Neutrophil (primary cell): ENCODE results near the gene SMAD2.
"Not testable (repeated sequence)": the region's sequence is repeated elsewhere in the genome, so short reads cannot be mapped to it uniquely, and the experiment has no call there.

Experiments used
- H3K27ac ChIP-seq: fragments of 200-600 bp; sonication (generic); 2 replicates; pipeline ENCODE4 v1.5.1; 2016; ENCODE audit warnings: mild to moderate bottlenecking, moderate library complexity
- H3K27me3 ChIP-seq: fragments of 200-600 bp; sonication (generic); 2 replicates; pipeline ENCODE4 v1.6.0; 2016; ENCODE audit warnings: mild to moderate bottlenecking
- H3K36me3 ChIP-seq: fragments of 200-600 bp; sonication (generic); 2 replicates; pipeline ENCODE4 v1.5.1; 2017
- H3K4me1 ChIP-seq, 2 experiments: fragments of 200-600 bp in 1 of 2; sonication (generic) in 1 of 2; 1 replicate in 1 of 2; 2 replicates in 1 of 2; pipeline versions ENCODE4 v1.5.1 to v1.6.1; 2013 to 2016; ENCODE audit warnings: low read depth in 1 of 2, low read length in 1 of 2, mild to moderate bottlenecking in 1 of 2, moderate library complexity in 1 of 2; ENCODE audit not compliant: control insufficient read depth in 1 of 2, insufficient read depth in 1 of 2
- H3K4me3 ChIP-seq, 2 experiments: fragments of 200-600 bp in 1 of 2; sonication (generic) in 1 of 2; 1 replicate in 1 of 2; 2 replicates in 1 of 2; pipeline ENCODE4 v1.5.1; 2013 to 2016; ENCODE audit warnings: low read depth in 1 of 2, low read length in 1 of 2, mild to moderate bottlenecking in 1 of 2, moderate library complexity in 1 of 2
- H3K9me3 ChIP-seq: fragments of 200-600 bp; sonication (generic); 2 replicates; pipeline ENCODE4 v1.5.1; 2016
- CTCF ChIP-seq: fragments of 200-600 bp; sonication (generic); IDR thresholded peaks from 2 replicates; pipeline ENCODE4 v1.5.1; 2016; ENCODE audit warnings: antibody characterized with exemption

The SMAD2 gene

DNA sequence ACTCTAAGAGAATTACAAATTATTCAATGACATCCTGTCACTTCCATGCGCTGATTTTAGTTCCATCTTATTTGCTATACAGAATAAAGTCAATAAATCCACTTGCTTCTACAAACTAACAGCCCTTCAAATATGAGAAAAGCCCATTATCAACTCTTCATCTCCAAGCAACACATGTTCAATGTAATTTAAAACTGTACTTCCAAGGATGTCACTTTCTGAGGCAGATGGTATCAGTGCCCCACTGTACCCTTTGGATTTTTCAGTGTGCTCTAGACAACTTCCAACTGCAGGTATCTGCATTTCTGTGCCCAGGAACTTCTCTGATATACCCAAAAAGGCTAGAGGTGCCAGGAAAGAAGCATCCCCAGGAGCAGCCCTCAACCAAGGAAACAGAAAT lies 87.6 kb downstream of the SMAD2 start:
- Histone ChIP-seq H3K4me1 (no peaks in the 10 kb centered on the region), H3K27ac (peak overlapping the region; percentile 5), H3K9me3 (no peaks in the 10 kb centered on the region), H3K4me3 (no peak overlapping the region), H3K27me3 (no peaks in the 10 kb centered on the region), H3K36me3 (peaks cover 66% of the 10 kb centered on the region)
- no peak for TF ChIP-seq CTCF

DNA sequence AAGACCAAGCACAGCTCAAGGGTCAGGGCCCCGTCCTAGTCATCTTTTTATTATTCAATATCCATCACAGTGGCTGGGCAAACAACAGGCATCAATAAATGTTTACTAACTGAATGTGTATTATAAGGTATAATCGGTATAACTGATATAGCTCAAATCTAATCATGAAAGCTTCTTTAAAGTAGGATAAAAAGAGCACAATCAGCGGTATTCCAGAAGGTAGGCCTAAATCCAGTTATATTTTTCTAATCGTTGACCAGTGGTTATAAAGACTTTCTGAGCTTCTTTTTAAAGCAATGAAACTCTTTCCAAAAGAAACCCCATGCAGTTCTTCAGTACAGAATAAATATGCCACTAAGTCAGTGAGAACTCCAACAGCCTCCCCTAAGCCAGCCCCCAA lies 92.1 kb downstream of the SMAD2 start:
- peaks cover 52% of the 10 kb centered on the region for H3K36me3 ChIP-seq
- TF ChIP-seq CTCF: no peak
- H3K4me1 ChIP-seq: no peaks in the 10 kb centered on the region
- H3K27me3 ChIP-seq: no peaks in the 10 kb centered on the region
- no peaks in the 10 kb centered on the region for H3K9me3 ChIP-seq
- no peak overlapping the region for H3K27ac ChIP-seq
- no peak overlapping the region for H3K4me3 ChIP-seq

DNA sequence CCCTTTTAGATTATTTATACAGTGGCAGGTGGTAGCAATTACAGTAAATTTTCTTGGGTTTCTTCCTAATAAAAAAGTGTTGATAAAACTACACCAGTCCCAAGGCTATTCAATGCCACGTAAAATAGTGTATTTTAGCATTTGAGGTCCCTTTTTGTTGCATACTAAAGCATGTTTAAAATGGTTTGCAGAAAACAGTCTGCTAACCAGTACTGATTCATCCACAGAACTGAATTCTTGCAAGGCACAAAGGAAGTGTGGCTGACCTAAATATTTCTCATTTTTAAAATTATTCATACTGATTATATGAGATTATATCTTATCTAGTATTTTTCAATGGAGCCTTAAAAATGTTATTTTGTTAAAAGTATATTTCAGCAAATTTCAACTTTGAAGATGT lies 98.1 kb downstream of the SMAD2 start:
- Histone ChIP-seq H3K4me3 (no peak overlapping the region), H3K27me3 (no peaks in the 10 kb centered on the region), H3K36me3 (peaks cover 21% of the 10 kb centered on the region), H3K27ac (no peak overlapping the region), H3K4me1 (no peaks in the 10 kb centered on the region), H3K9me3 (no peaks in the 10 kb centered on the region)
- TF ChIP-seq CTCF: no peak

- Histone ChIP-seq H3K9me3 (no peaks in the 10 kb centered on the region), H3K36me3 (peaks cover 18% of the 10 kb centered on the region), H3K27ac (no peak overlapping the region), H3K4me1 (no peaks in the 10 kb centered on the region), H3K27me3 (no peaks in the 10 kb centered on the region), H3K4me3 (no peak overlapping the region)
- no peak for TF ChIP-seq CTCF
These were observed 99.1 kb downstream of the SMAD2 start for GRCh38 chr18:47831351-47831750.

DNA sequence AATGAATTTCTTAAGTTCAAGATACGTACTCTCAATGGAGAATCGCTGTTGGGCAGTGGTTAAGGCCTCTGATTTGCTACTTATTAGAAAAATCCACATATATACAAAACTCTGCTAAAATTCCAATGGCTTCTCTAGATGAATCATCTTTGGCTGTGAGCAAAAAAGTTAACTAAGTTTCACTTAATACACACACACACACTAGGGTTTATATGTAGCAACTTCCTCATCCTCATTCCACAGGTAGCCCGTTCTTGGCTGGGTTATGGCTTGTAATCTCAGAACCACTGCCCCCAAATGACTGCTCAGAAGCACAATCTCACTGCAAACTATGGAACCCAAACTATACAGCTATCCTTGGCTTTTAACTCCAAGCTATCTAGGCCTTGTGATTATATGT lies 99.7 kb downstream of the SMAD2 start:
- Histone ChIP-seq H3K9me3 (no peaks in the 10 kb centered on the region), H3K36me3 (peaks cover 14% of the 10 kb centered on the region), H3K27me3 (no peaks in the 10 kb centered on the region), H3K4me3 (no peak overlapping the region), H3K4me1 (no peaks in the 10 kb centered on the region), H3K27ac (no peak overlapping the region)
- no peak for TF ChIP-seq CTCF

- Histone ChIP-seq H3K4me1 (no peaks in the 10 kb centered on the region), H3K27ac (no peak overlapping the region), H3K4me3 (no peak overlapping the region), H3K36me3 (peaks cover 19% of the 10 kb centered on the region), H3K9me3 (no peaks in the 10 kb centered on the region), H3K27me3 (no peaks in the 10 kb centered on the region)
- TF ChIP-seq CTCF: no peak
These were observed 100.6 kb downstream of the SMAD2 start for GRCh38 chr18:47829831-47830230.

- not testable (repeated sequence) for H3K4me3 ChIP-seq, H3K9me3 ChIP-seq, H3K27ac ChIP-seq, H3K4me1 ChIP-seq, H3K27me3 ChIP-seq
- H3K36me3 ChIP-seq: peaks cover 22% of the 10 kb centered on the region
These were observed 102.4 kb downstream of the SMAD2 start for GRCh38 chr18:47828031-47828430.
